GM12874 (cell line): ENCODE results near the gene LDLRAD2.

Source experiments
- CTCF ChIP-seq: IDR thresholded peaks from 2 replicates; pipeline ENCODE4 v1.5.1; 2011; ENCODE audit warnings: low read depth, mild to moderate bottlenecking, control low read depth, low read length, moderate library complexity; ENCODE audit not compliant: insufficient read depth

The LDLRAD2 gene

DNA sequence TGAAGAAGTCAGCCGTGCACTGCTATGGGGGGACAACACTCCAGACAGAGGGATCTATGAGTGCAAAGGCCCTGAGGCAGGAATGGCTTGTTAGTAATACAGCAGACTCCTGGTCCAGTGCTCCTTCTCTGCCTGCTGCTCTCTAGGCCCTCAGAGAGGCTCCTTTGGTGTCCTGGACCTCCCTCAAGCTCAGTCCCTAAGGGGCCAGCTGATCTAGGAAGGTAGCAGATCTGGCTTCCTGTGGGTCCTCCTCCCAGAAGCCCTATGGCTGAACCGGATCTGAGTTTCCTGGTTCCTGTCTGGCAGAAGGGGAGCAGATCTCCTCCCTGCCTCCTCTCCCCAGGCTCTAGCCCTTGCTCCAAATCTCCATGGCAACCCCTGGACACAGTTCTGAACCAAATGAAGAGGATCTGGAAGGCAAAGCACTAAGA lies at the start of gene LDLRAD2:
Gene LDLRAD2, plus strand, starts transcription at position 391 of the 431 bp plus-strand sequence. CDS start 187 bp downstream, outside the sequence.
- TF ChIP-seq CTCF, result no peak

DNA sequence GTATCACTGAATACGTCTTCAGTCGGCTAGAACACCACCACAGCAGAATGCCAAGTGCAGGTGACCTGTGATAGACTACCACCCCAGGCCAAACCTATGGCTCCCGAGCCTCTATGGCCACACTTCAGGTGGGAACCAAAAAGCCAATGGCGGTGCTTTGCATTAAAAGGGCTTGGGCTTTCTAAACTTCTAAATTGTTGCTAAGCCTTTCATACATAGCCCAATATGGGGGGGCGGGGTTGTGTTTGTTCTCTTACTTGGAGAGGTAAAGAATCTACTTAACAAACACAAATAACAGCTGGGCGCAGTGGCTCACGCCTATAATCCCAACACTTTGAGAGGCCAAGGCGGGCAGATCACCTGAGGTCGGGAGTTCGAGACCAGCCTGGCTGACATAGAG lies 48.8 kb upstream of the LDLRAD2 start:
- no peak for TF ChIP-seq CTCF

DNA sequence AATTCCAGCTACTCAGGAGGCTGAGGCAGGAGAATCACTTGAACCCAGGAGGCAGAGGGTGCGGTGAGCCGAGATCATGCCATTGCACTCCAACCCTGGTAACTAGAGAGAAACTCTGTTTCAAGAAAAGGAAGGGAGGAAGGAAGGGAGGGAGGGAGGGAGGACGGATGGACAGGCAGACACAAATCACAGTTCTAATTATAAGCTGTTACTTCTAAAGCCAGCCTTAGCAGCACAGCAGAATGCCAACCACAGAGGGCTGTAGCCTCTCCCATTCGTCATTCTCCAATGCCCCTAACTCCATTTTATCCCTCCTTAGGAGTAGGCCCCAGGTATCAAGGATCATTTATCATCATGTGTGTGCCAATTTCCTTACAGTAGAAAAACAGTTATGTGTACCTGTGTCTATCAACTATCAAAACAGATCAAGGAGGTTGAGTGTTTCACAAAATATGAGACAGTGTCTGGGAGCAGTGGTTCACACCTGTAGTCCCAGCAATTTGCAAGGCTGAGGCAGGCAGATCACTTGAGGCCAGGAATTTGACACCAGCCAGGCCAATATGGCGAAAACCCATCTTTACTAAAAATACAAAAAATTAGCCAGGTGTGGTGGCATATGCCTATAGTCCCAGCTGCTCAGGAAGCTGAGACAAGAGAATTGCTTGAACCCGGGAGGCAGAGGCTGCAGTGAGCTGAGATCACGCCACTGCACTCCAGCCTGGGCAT lies 48.2 kb upstream of the LDLRAD2 start:
- no peak for TF ChIP-seq CTCF

GRCh38 chr1:21764615-21765423 lies 47.2 kb upstream of the LDLRAD2 start:
- no peak for TF ChIP-seq CTCF

- no peak for TF ChIP-seq CTCF
Measured at GRCh38 chr1:21766210-21766609, 45.9 kb upstream of the LDLRAD2 start.

DNA sequence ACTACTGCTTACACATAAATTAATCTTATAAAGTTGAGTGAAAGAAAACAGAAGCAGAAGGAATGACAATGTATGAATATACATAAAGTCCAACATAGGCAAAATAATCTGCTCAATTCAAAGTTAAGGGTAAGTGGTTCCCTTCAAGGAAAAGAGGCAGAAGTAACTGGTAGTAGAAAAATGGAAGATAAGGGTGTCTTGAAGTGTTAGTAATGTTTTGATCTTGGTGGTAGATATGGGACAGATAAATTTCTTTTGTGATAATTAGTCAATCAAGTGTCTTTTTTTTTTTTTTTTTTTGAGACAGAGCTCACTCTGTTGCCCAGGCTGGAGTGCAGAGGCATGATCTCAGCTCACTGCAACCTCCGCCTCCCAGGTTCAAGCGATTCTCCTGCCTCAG lies 41.9 kb upstream of the LDLRAD2 start:
- no peak for TF ChIP-seq CTCF

DNA sequence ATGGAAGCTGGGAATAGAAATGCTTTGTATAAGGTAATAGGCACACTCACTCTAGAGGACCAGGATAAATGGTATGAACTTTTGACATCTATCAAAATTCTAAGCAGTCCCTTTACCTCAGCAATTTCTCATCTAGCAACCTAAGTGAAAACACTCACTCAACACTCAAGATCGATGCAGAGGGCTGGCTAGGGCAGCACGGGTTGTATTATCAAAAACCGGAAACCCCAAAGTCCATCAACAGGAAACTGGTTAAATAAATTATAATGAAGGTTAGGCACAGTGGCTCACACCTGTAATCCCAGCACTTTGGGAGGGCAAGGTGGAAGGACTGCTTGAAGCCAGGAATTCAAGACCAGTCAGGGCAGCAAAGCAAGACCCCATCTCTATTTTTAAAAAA lies 38.5 kb upstream of the LDLRAD2 start:
- TF ChIP-seq CTCF, result no peak
